GM12864 (cell line): ENCODE results near the gene STEEP1.

ENCODE experiments used
- DNase-seq: peaks from one replicate; pipeline ENCODE4 v3.0.0-alpha.2; 2011; ENCODE audit warnings: low read depth
- H3K4me3 ChIP-seq: 2 replicates; pipeline ENCODE4 v1.5.1; 2011; ENCODE audit warnings: mild to moderate bottlenecking, low read depth, low read length, control low read depth
- TF ChIP-seq, protein P1 (sequence below): IDR thresholded peaks from 2 replicates; pipeline ENCODE4 v1.5.1; 2011; ENCODE audit warnings: low read depth, mild to moderate bottlenecking, moderate library complexity, low read length, control low read depth, inconsistent platforms; ENCODE audit errors: missing control alignments

Gene STEEP1

DNA sequence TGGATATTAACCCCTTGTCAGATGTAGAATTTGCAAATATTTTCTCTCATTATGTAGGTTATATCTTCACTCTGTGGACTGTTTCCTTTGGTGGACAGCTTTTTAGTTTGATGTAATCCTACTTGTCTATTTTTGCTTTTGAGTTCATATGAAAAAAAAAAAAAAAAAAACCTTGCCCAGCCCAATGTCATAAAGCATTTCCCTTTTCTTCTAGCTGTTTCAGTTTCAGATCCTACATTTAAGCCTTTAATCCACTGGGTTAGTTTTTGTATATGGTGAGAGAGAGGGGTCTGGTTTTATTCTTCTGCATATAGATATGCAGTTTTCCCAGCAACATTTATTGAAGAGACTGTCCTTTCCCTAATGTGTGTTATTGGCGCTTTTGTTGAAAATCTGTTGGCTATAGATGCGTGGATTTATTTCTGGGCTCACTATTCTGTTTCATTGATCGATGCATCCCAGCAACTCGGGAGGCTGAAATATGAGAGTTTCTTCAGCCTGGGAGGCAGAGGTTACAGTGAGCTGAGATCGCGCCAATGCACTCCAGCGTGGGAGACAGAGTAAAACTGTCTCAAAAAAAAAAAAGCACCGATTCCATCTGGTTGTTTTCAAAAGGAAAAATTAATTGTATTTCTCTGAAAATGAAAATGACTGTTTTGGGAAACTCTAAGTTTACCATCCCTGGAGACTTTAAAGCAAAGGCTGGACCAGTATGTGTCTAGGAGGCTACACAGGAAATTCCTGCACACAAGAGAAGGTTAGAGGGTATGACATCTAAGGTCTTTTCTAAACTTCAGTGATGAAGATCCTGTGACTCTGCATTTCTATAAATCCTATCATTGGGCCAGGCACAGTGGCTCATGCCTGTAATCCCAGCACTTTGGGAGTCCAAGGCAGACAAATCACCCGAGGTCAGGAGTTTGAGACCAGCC lies 35.6 kb downstream of the STEEP1 start:
- DNase-seq = no peak
- TF ChIP-seq, protein P1, sequence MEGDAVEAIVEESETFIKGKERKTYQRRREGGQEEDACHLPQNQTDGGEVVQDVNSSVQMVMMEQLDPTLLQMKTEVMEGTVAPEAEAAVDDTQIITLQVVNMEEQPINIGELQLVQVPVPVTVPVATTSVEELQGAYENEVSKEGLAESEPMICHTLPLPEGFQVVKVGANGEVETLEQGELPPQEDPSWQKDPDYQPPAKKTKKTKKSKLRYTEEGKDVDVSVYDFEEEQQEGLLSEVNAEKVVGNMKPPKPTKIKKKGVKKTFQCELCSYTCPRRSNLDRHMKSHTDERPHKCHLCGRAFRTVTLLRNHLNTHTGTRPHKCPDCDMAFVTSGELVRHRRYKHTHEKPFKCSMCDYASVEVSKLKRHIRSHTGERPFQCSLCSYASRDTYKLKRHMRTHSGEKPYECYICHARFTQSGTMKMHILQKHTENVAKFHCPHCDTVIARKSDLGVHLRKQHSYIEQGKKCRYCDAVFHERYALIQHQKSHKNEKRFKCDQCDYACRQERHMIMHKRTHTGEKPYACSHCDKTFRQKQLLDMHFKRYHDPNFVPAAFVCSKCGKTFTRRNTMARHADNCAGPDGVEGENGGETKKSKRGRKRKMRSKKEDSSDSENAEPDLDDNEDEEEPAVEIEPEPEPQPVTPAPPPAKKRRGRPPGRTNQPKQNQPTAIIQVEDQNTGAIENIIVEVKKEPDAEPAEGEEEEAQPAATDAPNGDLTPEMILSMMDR = no peak
- no peak overlapping the region for H3K4me3 ChIP-seq

DNA sequence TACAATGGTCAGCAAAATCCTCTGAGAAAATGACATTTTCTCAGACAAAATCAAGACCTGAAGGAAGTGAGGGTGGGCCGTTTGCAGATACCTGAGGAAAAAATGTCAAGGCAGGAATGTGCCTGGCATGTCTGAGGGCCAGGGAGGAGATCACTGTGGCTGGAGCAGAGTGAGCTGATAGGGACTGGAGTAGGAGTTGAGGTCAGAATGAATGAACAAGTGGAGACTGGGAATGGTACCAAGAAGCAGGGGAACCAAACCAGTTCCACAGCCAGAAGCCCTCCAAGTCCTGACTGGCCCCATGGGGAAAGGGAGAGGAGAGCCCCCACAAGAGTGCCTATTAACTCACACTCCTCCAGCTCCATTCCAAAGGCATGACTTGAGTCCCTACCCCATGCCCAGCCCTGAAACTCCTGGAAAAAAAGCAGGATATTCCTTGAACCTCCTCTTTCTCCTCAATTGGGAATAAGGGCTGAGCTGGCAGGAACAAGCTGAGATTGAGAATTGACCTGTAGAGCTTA lies 41.5 kb downstream of the STEEP1 start:
- DNase-seq = no peak
- H3K4me3 ChIP-seq = no peak overlapping the region
- TF ChIP-seq, protein P1 = no peak

DNA sequence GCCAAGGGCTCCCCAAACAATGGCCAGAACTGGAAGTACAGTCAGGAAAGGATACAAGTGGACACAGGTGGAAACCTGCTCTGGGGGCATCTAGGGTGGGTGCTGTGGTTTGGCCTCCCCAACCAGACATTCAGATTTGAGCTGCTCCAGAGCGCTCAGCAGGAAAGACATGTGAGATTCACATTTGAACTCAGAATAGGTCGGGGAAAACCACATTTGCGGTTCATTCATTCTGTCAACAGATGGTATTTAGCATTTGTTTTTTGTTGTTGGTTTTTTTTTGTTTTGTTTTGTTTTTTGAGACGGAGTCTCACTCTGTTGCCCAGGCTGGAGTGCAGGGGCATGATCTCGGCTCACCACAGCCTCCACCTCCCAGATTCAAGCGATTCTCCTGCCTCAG lies 44.0 kb downstream of the STEEP1 start:
- TF ChIP-seq, protein P1 = no peak
- H3K4me3 ChIP-seq = no peak overlapping the region
- peak; percentile 13 for DNase-seq

DNA sequence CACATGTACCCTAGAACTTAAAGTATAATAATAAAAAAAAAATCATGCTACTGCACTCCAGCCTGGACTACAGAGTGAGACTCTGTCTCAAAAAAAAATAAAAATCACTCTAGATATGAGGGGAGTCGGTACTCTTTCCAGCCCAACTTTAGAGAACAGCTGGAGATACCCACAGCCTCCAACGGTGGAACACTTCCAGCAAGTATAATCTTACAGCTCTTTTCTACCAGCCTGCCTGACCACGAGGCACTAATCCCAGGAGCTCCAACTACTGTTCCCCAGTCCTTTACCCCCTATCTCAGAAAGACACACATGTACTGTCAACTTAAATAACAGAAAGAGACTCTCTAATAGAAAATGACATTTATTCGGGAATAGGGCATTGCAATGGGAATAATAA lies 46.8 kb downstream of the STEEP1 start:
- TF ChIP-seq, protein P1 = no peak
- H3K4me3 ChIP-seq = no peak overlapping the region
- DNase-seq = no peak

DNA sequence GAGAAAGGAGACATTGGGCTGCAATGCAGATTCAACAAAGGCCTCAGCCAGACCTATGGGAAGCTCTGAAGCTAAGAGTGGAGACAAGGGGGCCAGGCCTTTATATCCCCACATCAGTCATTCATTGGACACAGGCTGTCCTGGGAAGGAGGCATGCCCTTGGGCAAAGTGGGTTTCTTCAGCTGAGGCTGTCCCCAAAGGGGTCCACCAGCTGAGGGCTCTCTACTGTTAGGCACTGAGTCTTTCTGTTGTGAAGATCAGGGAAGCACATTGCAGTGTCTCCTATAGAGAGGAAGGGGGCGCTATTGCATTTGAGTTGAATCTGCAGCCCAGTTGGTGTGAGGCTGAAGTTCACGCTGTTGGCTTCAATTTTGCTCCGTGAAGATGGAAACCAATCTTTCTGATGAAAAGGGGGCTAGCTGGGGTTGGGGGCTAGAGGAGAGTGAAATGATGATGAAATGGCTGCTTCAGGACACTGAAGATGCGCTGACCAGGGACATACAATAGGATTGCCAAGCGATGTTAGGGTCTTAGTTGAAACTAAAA lies 49.0 kb downstream of the STEEP1 start:
- TF ChIP-seq, protein P1 = peak; percentile 79
- H3K4me3 ChIP-seq = no peak overlapping the region
- peak; percentile 33 for DNase-seq

DNA sequence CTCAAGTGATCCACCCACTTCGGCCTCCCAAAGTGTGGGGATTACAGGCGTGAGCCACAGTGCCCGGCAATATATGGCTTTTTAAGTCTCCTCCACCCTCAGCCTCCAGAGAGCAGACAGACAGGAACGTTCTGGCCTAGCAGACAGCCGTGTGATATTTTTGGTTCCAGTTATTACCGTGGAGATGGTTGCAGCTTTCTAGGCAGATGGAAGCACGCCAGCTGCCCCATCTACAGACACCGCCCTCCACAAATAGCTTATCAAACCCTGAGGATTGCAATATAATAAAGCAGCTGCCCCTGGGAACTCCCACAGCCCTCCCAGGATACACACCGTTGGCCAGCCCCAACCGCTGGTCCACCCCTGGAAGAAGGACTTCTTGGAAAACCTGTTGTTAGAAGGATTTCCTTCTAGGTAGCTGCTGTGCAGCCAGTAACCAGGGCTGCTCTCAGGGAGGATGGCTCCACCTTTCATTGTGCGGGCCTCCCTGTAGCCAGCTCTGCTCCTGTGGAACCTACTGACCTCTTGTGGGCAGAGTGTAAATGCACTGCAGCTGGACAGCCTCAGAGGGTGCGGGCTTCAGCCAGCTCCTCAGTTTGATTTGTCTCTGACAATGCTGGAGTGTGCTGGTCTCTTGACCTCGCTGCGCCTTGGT lies 52.9 kb downstream of the STEEP1 start:
- DNase-seq = no peak
- H3K4me3 ChIP-seq = no peak overlapping the region
- TF ChIP-seq, protein P1 = peak; percentile 53
